WTC11 (cell line): ENCODE results near the gene LGALS4. TPM values are rescaled to one million over a fixed set of nuclear protein-coding genes. Genes with fewer than 3 reads are reported as not detected.

Experiments used
- ATAC-seq: fragments of 200-7000 bp; cut with Tn5 transposase; 2 replicates; pipeline ENCODE4 v1.10.0; 2021; ENCODE audit warnings: mild to moderate bottlenecking, moderate library complexity
- CTCF ChIA-PET: fragments of 300-600 bp; sonication (Branson Sonifier 250); formaldehyde crosslinking; loops from one replicate; lab custom pipeline; 2021; ENCODE audit warnings: antibody characterized with exemption; lab: Charles Lee
- POLR2A ChIA-PET: fragments of 350-600 bp; sonication (Branson Sonifier 250); formaldehyde crosslinking; loops from one replicate; lab custom pipeline; 2021; ENCODE audit warnings: antibody characterized with exemption; lab: Charles Lee
- DNase-seq: peaks from one replicate; pipeline ENCODE4 v3.0.0; 2021; ENCODE audit warnings: low spot score
- H3K27ac Mint-ChIP-seq: 2 replicates; pipeline ENCODE4 v1.8.0; 2021; ENCODE audit warnings: mixed read lengths
- H3K27me3 Mint-ChIP-seq: 2 replicates; pipeline ENCODE4 v1.8.0; 2021; ENCODE audit warnings: low read depth, mild to moderate bottlenecking, moderate library complexity, mixed read lengths
- H3K36me3 Mint-ChIP-seq: 2 replicates; pipeline ENCODE4 v1.8.0; 2021; ENCODE audit warnings: mixed read lengths
- H3K4me1 Mint-ChIP-seq: 2 replicates; pipeline ENCODE4 v1.8.0; 2022; ENCODE audit warnings: mixed read lengths
- H3K4me3 Mint-ChIP-seq: 2 replicates; pipeline ENCODE4 v1.8.0; 2021; ENCODE audit warnings: mild to moderate bottlenecking, moderate library complexity, mixed read lengths
- H3K9me3 Mint-ChIP-seq: 2 replicates; pipeline ENCODE4 v1.8.0; 2021; ENCODE audit warnings: mixed read lengths
- ATF6 ChIP-seq: sonication (generic); formaldehyde crosslinking; IDR thresholded peaks from 2 replicates; pipeline ENCODE4 v1.8.1; 2023; ENCODE audit warnings: mild to moderate bottlenecking, missing genetic modification reagents
- CREM ChIP-seq: sonication (generic); formaldehyde crosslinking; IDR thresholded peaks from 2 replicates; pipeline ENCODE4 v1.8.1; 2022; ENCODE audit warnings: mild to moderate bottlenecking, missing genetic modification reagents, moderate library complexity
- CTCF ChIP-seq: fragments of 200-600 bp; IDR thresholded peaks from 2 replicates; pipeline ENCODE4 v1.8.0; 2022; ENCODE audit warnings: antibody characterized with exemption
- E2F4 ChIP-seq: sonication (generic); formaldehyde crosslinking; IDR thresholded peaks from 2 replicates; pipeline ENCODE4 v1.8.1; 2022; ENCODE audit warnings: low read depth, mild to moderate bottlenecking, moderate library complexity, missing genetic modification reagents, borderline replicate concordance
- EMX1 ChIP-seq: fragments of 250-450 bp; sonication (Bioruptor Pico); IDR thresholded peaks from 2 replicates; pipeline ENCODE4 v1.8.0; 2021; ENCODE audit warnings: mild to moderate bottlenecking
- GRHL2 ChIP-seq: fragments of 250-450 bp; sonication (Bioruptor Pico); IDR thresholded peaks from 2 replicates; pipeline ENCODE4 v1.8.0; 2022; ENCODE audit warnings: mild to moderate bottlenecking, moderate library complexity; ENCODE audit not compliant: insufficient replicate concordance, severe bottlenecking
- IRF2 ChIP-seq: sonication (generic); formaldehyde crosslinking; IDR thresholded peaks from 2 replicates; pipeline ENCODE4 v1.8.0; 2022; ENCODE audit warnings: low read depth, missing genetic modification reagents, borderline replicate concordance
- JAZF1 ChIP-seq: fragments of 250-450 bp; sonication (Bioruptor Pico); IDR thresholded peaks from 2 replicates; pipeline ENCODE4 v1.9.0; 2021; ENCODE audit warnings: moderate library complexity, mild to moderate bottlenecking, inconsistent platforms
- MXD4 ChIP-seq: fragments of 250-450 bp; sonication (Bioruptor Pico); IDR thresholded peaks from 2 replicates; pipeline ENCODE4 v1.8.0; 2021; ENCODE audit warnings: mild to moderate bottlenecking, moderate library complexity, borderline replicate concordance
- NFATC4 ChIP-seq: fragments of 250-450 bp; sonication (Bioruptor Pico); IDR thresholded peaks from 2 replicates; pipeline ENCODE4 v1.9.0; 2021; ENCODE audit warnings: mild to moderate bottlenecking
- NR1H2 ChIP-seq: sonication (generic); formaldehyde crosslinking; IDR thresholded peaks from 2 replicates; pipeline ENCODE4 v1.9.0; 2021; ENCODE audit warnings: mild to moderate bottlenecking, moderate library complexity, missing genetic modification reagents
- SP1 ChIP-seq: sonication (generic); formaldehyde crosslinking; conservative IDR thresholded peaks from 2 replicates; pipeline ENCODE4 v1.8.1; 2022; ENCODE audit warnings: missing genetic modification reagents
- STAT6 ChIP-seq: sonication (generic); formaldehyde crosslinking; conservative IDR thresholded peaks from 2 replicates; pipeline ENCODE4 v1.8.1; 2023; ENCODE audit warnings: mild to moderate bottlenecking, low read depth, missing genetic modification reagents, moderate library complexity
- TCF7 ChIP-seq: sonication (generic); formaldehyde crosslinking; IDR thresholded peaks from 2 replicates; pipeline ENCODE4 v1.8.0; 2022; ENCODE audit warnings: mild to moderate bottlenecking, low read depth, missing genetic modification reagents, moderate library complexity
- TP53 ChIP-seq: sonication (generic); formaldehyde crosslinking; IDR thresholded peaks from 2 replicates; pipeline ENCODE4 v1.8.1; 2023; ENCODE audit warnings: mild to moderate bottlenecking, missing genetic modification reagents
- USF1 ChIP-seq: sonication (generic); formaldehyde crosslinking; IDR thresholded peaks from 2 replicates; pipeline ENCODE4 v1.8.0; 2022; ENCODE audit warnings: mild to moderate bottlenecking, missing genetic modification reagents
- USF2 ChIP-seq: sonication (generic); formaldehyde crosslinking; IDR thresholded peaks from 2 replicates; pipeline ENCODE4 v1.8.1; 2023; ENCODE audit warnings: mild to moderate bottlenecking, missing genetic modification reagents, moderate library complexity
- ZMAT4 ChIP-seq: fragments of 250-450 bp; sonication (Bioruptor Pico); IDR thresholded peaks from 2 replicates; pipeline ENCODE4 v1.9.0; 2021; ENCODE audit warnings: mild to moderate bottlenecking
- ZNF317 ChIP-seq: sonication (generic); formaldehyde crosslinking; IDR thresholded peaks from 2 replicates; pipeline ENCODE4 v1.8.1; 2023; ENCODE audit warnings: low read depth, mild to moderate bottlenecking, moderate library complexity, missing genetic modification reagents, borderline replicate concordance
- ZNF671 ChIP-seq: fragments of 250-450 bp; sonication (Bioruptor Pico); IDR thresholded peaks from 2 replicates; pipeline ENCODE4 v1.8.0; 2021; ENCODE audit warnings: mild to moderate bottlenecking
- total RNA-seq: library from RNA; stranded (reverse); gene quantifications from 3 replicates; pipeline ENCODE4 v1.2.3, GENCODE V29; 2021

Gene LGALS4
- total RNA-seq, 1 experiment from 2014 or later: 1.5 TPM

- DNase-seq (no peak), ATAC-seq (no peak)
- Mint-ChIP-seq H3K9me3 (peaks cover under 1% of the 10 kb centered on the region; the same call in 1 of the 2 replicates), H3K27me3 (peaks cover 4% of the 10 kb centered on the region), H3K4me1 (no peaks in the 10 kb centered on the region; the same call in 1 of the 2 replicates), H3K4me3 (no peak overlapping the region), H3K36me3 (no peaks in the 10 kb centered on the region), H3K27ac (no peak overlapping the region)
- no peak for TF ChIP-seq ZNF671 (CRISPR knock-in tag)
- TF ChIP-seq USF1 (CRISPR knock-in tag): no peak
- no peak for TF ChIP-seq TCF7 (CRISPR knock-in tag)
- TF ChIP-seq ZMAT4 (CRISPR knock-in tag): no peak
- no peak for TF ChIP-seq GRHL2 (CRISPR knock-in tag)
- TF ChIP-seq NR1H2 (CRISPR knock-in tag): no peak
- TF ChIP-seq MXD4: no peak
- no peak for TF ChIP-seq JAZF1
- no peak for TF ChIP-seq SP1 (CRISPR knock-in tag)
- TF ChIP-seq IRF2: no peak
- TF ChIP-seq CTCF: no peak
- no peak for TF ChIP-seq NFATC4 (CRISPR knock-in tag)
- no peak for TF ChIP-seq TP53
- no peak for TF ChIP-seq ATF6
- no peak for TF ChIP-seq E2F4 (CRISPR knock-in tag)
- no peak for TF ChIP-seq ZNF317 (CRISPR knock-in tag)
- TF ChIP-seq CREM: no peak
- no peak for TF ChIP-seq USF2
- no peak for TF ChIP-seq STAT6
- no peak for TF ChIP-seq EMX1 (CRISPR knock-in tag)
- ChIA-PET CTCF (interaction anchor here (1.4 kb wide), 1 partner anchor 32 kb away, joined by 4 read pairs; no protein-coding TSS in a partner anchor), POLR2A (no interaction called here)
Observed at GRCh38 chr19:38801359-38802095, 11.2 kb downstream of the LGALS4 start.
